GM12872 (cell line): ENCODE data around the gene C12orf43.
A peak's percentile ranks its signal among the peaks of the same experiment; 100 is the strongest.

Experiments
- CTCF ChIP-seq: IDR thresholded peaks from 3 replicates; pipeline ENCODE4 v1.5.1; 2011; ENCODE audit warnings: low read depth, mild to moderate bottlenecking, low read length, moderate library complexity; ENCODE audit not compliant: insufficient read depth

Gene C12orf43

GRCh38 chr12:120979220-120979861, 36.9 kb downstream of the C12orf43 start:
- TF ChIP-seq CTCF, result no peak

GRCh38 chr12:120978296-120979219, 37.7 kb downstream of the C12orf43 start, which contains the start of gene HNF1A:
HNF1A (plus strand) TSS chr12:120978543; CDS start chr12:120978769, 226 bp downstream.
- no peak for TF ChIP-seq CTCF

- TF ChIP-seq CTCF, result no peak
These were observed 38.6 kb downstream of the C12orf43 start for GRCh38 chr12:120977531-120978295.

GRCh38 chr12:120972870-120973543, 43.3 kb downstream of the C12orf43 start:
- TF ChIP-seq CTCF, result no peak

- peak; percentile 78 for TF ChIP-seq CTCF
These were observed 44.7 kb downstream of the C12orf43 start for GRCh38 chr12:120971299-120972180.

GRCh38 chr12:120970310-120970709, 46.0 kb downstream of the C12orf43 start:
- no peak for TF ChIP-seq CTCF
